Retinal pigment epithelial cell (primary cell): Measurements from ENCODE around the gene OVOL3.
"Not testable (repeated sequence)": the region's sequence is repeated elsewhere in the genome, so short reads cannot be mapped to it uniquely, and the experiment has no call there.

Experiments
- DNase-seq: peaks from one replicate; pipeline ENCODE4 v3.0.0-alpha.2; 2010; ENCODE audit warnings: low read depth
- H3K4me3 ChIP-seq: 2 replicates; pipeline ENCODE4 v1.5.1; 2011; ENCODE audit warnings: mild to moderate bottlenecking, low read length, control low read depth, moderate library complexity
- TF ChIP-seq, protein P1 (sequence below): conservative IDR thresholded peaks from 2 replicates; pipeline ENCODE4 v1.5.1; 2011; ENCODE audit warnings: low read depth, low read length, control low read depth, inconsistent platforms

Gene OVOL3

DNA sequence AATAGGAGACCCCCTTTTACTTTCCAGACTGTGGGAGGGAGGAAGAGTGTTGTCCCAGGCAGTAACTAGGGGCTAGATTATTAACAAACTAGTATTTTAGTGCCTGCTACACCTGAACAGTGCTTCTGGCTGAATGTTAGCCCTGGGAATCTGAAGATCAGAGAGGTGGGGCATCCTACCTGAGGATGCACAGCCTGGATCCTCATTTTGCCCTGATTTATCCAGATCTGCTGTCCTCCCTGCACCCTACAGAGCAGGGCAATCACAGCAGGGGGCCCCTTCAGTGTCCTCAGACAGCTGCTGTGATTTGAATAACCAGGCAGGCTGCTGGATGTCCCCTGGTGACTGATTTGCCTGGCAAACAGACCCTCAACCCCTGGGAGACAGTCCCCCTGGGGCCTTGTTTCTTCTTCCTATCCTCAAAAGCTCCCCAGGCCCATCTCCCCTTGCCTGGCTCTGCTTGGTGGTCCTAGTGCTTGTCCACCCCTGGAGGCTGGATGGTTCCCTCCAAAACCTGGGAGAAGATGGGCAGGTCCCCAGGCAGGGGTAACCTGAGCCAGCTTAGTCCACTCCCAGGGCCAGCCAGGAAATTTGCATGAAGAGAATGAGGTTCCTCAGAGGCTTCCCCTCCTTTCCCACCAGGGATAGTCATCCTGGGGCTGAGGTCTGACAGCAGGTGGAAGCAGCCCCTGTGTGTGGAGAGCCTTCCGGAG lies at the start of gene OVOL3:
TSS of gene OVOL3 (plus strand) at position 657 of the 713 bp plus-strand sequence. CDS start 60 bp downstream, outside the sequence.
- H3K4me3 ChIP-seq, result no peak within 1 kb of the TSS

DNA sequence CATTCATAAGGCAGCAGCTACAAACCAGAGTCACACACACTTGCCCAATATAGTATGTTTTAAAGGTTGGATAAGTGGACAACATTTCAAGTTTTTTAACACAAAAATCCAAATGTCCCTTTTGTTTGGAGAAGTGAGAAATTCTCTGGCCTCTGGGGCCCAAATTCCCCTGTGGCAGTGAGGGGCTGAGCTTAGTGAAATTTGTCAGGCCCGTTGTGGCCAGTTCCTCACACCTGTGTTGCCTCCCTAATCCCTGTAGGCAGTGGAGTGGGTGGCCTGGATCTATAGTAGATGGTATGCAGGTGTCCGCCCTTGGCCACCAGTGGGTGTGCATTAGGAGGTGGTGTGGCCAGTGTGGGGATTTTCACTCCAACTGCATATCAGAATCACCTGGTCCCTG lies 49.6 kb upstream of the OVOL3 start:
- TF ChIP-seq, protein P1, sequence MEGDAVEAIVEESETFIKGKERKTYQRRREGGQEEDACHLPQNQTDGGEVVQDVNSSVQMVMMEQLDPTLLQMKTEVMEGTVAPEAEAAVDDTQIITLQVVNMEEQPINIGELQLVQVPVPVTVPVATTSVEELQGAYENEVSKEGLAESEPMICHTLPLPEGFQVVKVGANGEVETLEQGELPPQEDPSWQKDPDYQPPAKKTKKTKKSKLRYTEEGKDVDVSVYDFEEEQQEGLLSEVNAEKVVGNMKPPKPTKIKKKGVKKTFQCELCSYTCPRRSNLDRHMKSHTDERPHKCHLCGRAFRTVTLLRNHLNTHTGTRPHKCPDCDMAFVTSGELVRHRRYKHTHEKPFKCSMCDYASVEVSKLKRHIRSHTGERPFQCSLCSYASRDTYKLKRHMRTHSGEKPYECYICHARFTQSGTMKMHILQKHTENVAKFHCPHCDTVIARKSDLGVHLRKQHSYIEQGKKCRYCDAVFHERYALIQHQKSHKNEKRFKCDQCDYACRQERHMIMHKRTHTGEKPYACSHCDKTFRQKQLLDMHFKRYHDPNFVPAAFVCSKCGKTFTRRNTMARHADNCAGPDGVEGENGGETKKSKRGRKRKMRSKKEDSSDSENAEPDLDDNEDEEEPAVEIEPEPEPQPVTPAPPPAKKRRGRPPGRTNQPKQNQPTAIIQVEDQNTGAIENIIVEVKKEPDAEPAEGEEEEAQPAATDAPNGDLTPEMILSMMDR, result no peak
- no peak for DNase-seq
- no peak overlapping the region for H3K4me3 ChIP-seq

More for the DNA sequence above, at the start of gene OVOL3:
- DNase-seq, result no peak
- TF ChIP-seq, protein P1, result no peak

DNA sequence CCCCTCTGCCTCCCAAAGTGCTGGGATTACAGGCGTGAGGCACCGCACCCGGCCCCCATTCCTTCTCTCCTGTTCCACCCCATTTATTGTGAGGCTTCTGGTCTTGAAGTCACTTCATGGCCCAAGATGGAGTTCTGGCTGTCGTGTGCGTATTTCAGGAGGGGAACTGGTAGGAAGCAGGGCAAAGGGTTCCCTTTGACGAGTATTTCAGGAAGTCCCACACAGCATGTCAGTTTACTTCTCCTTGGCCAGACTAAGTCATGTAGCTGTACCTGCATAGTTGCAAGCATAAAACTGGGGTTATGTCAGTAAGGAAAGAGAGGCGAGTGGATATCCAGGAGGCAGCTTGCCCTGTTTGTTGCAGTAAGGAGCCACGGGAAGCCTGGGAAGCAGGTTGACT lies 46.1 kb upstream of the OVOL3 start:
- TF ChIP-seq, protein P1, result no peak
- H3K4me3 ChIP-seq, result no peak overlapping the region
- no peak for DNase-seq

DNA sequence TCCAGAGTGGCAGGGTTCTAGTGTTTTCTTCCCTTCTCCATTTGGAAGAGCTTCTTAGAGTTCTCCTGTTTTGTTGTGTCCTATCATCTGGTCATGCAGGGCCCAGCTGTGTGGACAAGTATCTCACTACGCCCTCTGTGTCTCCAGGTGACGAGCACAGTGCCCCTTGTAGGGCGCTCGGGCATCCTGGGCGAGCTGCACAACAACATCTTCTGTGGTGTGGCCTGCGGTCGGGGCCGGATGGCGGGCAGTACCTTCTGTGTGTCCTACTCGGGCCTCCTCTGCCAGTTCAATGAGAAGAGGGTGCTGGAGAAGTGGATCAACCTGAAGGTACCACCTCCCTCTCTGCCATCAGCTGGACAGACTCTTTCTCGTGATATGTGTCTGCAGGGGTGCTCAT lies 43.3 kb upstream of the OVOL3 start:
- H3K4me3 ChIP-seq, result no peak overlapping the region
- DNase-seq, result no peak
- TF ChIP-seq, protein P1, result no peak

DNA sequence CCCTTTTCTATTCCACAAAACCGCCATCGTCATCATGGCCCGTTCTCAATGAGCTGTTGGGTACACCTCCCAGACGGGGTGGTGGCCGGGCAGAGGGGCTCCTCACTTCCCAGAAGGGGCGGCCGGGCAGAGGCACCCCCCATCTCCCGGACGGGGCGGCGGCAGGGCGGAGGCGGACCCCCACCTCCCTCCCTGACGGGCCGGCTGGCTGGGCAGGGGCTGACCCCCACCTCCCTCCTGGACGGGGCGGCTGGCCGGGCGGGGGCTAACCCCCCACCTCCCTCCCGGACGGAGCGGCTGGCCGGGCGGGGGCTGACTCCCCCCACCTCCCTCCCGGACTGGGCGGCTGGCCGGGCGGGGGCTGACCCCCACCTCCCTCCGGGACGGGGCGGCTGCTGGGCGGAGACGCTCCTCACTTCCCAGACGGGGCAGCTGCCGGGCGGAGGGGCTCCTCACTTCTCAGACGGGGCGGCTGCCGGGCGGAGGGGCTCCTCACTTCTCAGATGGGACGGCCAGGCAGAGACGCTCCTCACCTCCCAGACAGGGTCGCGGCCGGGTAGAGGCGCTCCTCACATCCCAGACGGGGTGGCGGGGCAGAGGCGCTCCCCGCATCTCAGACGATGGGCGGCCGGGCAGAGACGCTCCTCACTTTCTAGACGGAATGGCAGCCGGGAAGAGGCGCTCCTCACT lies 42.0 kb upstream of the OVOL3 start:
- H3K4me3 ChIP-seq, DNase-seq: not testable (repeated sequence)

DNA sequence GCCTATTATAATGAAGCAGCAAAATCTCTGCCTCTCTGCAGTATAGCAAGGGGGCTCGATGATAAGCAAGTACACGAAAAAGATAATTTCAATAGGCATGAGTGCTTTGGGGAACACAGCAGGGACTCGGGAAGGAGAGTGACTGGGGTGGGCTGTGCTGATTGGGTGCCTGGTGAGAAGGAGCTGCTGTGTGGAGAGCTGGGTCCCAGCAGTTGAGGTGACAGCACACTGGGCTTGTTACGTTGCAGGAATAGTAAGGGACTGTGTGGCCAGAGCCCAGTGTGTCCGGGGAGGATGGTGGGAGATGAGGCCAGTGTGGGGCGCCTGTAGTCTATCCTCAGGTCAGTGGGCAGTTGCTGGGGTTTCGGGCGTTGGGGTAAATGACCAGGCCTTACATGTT lies 38.9 kb upstream of the OVOL3 start:
- H3K4me3 ChIP-seq, result no peak overlapping the region
- TF ChIP-seq, protein P1, result no peak
- DNase-seq, result no peak

DNA sequence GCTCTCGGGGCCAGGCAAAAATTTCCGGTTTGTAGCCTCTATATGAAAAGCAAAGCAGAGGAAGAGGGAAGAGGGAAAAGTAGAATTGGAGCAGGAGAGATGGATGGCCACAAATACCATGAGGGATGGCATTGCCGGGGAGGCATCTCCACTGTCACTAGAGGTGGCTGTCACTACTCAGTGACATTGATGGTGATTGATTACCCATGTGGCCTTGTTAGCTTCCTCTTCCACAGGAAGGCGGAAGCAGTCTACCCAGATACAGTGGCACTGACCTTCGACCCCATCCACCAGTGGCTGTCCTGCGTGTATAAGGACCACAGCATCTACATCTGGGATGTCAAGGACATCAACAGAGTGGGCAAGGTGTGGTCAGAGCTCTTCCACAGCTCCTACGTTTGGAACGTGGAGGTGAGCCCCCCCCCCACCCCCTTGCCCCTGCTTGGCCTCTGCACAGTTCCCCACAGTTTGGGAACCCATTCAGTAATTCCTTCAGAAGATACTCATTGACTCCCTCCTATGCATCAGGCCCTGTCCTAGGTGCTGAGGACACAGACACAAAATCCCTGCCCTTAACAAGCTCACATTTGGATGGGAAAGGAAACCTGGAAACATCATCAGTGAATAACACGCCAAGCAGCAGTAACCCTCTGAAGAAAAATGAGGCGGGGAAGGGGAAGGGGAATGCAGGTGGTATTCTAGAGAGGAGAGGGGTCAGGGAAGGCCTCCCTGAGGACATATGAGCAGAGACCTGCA lies 37.6 kb upstream of the OVOL3 start:
- TF ChIP-seq, protein P1, result no peak
- DNase-seq, result no peak
- no peak overlapping the region for H3K4me3 ChIP-seq
